GM12878 (cell line): ENCODE results near the gene KDM5B.

ENCODE experiments used
- CEBPB ChIP-seq, 2 experiments: fragments of 150-350 bp in 1 of 2; IDR thresholded peaks; 2 replicates each; pipeline ENCODE4 v1.6.1; 2012 to 2014; ENCODE audit warnings: low read depth in 2 of 2, low read length in 2 of 2, borderline replicate concordance in 1 of 2, inconsistent platforms in 1 of 2
- EED ChIP-seq: sonication (generic); IDR thresholded peaks from 2 replicates; pipeline ENCODE4 v1.6.1; 2016; ENCODE audit warnings: antibody characterized with exemption, low read depth
- FOS ChIP-seq: IDR thresholded peaks from 3 replicates; pipeline ENCODE4 v1.6.1; 2011; ENCODE audit warnings: borderline replicate concordance; ENCODE audit not compliant: insufficient read length; ENCODE audit errors: extremely low read depth
- JUND ChIP-seq: IDR thresholded peaks from 2 replicates; pipeline ENCODE4 v1.6.1; 2012; ENCODE audit warnings: low read depth, mild to moderate bottlenecking, low read length, improper control_type of control experiment, moderate library complexity
- KDM1A ChIP-seq: fragments of 200-600 bp; sonication (generic); IDR thresholded peaks from 2 replicates; pipeline ENCODE4 v1.6.1; 2016; ENCODE audit warnings: borderline replicate concordance
- POLR2AphosphoS5 ChIP-seq: IDR thresholded peaks from 2 replicates; pipeline ENCODE4 v1.6.1; 2011; ENCODE audit warnings: mild to moderate bottlenecking, low read length, inconsistent platforms
- SMC3 ChIP-seq: IDR thresholded peaks from 2 replicates; pipeline ENCODE4 v1.6.1; 2011; ENCODE audit warnings: low read length, improper control_type of control experiment, borderline replicate concordance
- SREBF2 ChIP-seq: IDR thresholded peaks from 2 replicates; pipeline ENCODE4 v1.6.1; 2012; ENCODE audit warnings: mild to moderate bottlenecking, low read length
- SRF ChIP-seq, 2 experiments: IDR thresholded peaks; 2 replicates each; pipeline ENCODE4 v1.6.1; 2011; ENCODE audit warnings: low read depth in 2 of 2, low read length in 2 of 2, mild to moderate bottlenecking in 1 of 2, moderate library complexity in 1 of 2
- ZSCAN29 ChIP-seq: fragments of 450-650 bp; IDR thresholded peaks from 2 replicates; pipeline ENCODE4 v1.6.1; 2017; ENCODE audit warnings: mild to moderate bottlenecking, moderate library complexity
- TF ChIP-seq, protein P1 (sequence below), 3 experiments: IDR thresholded peaks in 2 of 3; conservative IDR thresholded peaks in 1 of 3; 2 replicates each; pipeline ENCODE4 v1.5.1; 2011; ENCODE audit warnings: low read depth in 3 of 3, low read length in 3 of 3, mild to moderate bottlenecking in 3 of 3, control low read depth in 2 of 3, moderate library complexity in 2 of 3, inconsistent platforms in 1 of 3, mixed read lengths in 1 of 3; ENCODE audit not compliant: control insufficient read depth in 2 of 3, insufficient read depth in 1 of 3; ENCODE audit errors: extremely low read depth in 1 of 3
- TF ChIP-seq, protein P2 (sequence below): fragments of 450-650 bp; formaldehyde crosslinking; IDR thresholded peaks from 2 replicates; pipeline ENCODE4 v1.5.0; 2022; ENCODE audit warnings: mild to moderate bottlenecking, missing genetic modification characterization

DNA sequence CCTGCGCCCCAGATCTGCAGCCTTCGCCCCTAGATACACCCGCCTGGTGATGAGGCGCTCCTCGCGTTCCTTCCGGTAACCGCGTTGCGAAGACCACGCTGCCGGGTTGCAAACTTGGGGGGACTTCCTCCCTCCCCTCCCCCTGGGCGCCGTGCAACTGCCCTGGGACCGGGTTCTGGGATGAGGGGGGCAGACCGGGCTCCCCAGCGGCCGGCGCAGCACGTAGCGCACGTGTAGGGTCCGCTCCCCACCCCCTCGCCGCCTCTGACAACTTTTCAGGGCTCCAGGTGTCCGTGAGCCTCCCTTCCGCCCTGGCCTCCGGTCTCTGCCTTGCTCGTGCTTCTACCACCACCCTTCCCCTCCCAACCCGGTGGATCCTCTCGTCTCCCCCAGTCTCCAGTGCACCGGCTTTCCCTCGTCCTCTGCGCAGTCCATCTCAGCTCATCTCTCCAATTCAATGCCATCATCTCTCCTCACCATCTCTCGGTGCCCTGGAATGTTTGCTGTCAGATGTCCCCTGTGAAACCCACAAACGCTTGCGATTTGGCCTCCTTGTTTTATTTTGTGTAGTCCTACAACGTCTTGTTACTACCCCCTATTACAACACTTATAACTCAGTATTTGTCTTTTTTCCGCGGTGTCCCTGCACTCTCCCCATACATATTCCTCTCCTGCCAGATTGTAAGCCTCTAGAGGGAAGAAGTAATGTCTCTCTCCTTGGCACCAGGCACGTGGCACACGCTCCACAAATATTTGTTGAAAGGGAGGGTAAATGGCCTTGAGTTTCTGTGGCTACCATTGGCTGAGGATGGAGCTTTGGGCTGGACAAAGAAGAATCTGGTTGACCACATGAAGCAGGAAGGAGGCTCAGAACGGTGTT is 3.3 kb upstream of the KDM5B start:
- TF ChIP-seq SRF (IDR thresholded peaks at IDR 0.05; ENCODE audit: low read depth in 2 of 2, low read length in 2 of 2) (no peak), ZSCAN29 (no peak), EED (no peak), KDM1A (no peak), SREBF2 (no peak), CEBPB (IDR thresholded peaks at IDR 0.05; ENCODE audit: borderline replicate concordance in 1 of 2, low read depth in 2 of 2, low read length in 2 of 2) (no peak), SMC3 (no peak), JUND (no peak), FOS (no peak), POLR2AphosphoS5 (no peak)
- TF ChIP-seq, protein P1, sequence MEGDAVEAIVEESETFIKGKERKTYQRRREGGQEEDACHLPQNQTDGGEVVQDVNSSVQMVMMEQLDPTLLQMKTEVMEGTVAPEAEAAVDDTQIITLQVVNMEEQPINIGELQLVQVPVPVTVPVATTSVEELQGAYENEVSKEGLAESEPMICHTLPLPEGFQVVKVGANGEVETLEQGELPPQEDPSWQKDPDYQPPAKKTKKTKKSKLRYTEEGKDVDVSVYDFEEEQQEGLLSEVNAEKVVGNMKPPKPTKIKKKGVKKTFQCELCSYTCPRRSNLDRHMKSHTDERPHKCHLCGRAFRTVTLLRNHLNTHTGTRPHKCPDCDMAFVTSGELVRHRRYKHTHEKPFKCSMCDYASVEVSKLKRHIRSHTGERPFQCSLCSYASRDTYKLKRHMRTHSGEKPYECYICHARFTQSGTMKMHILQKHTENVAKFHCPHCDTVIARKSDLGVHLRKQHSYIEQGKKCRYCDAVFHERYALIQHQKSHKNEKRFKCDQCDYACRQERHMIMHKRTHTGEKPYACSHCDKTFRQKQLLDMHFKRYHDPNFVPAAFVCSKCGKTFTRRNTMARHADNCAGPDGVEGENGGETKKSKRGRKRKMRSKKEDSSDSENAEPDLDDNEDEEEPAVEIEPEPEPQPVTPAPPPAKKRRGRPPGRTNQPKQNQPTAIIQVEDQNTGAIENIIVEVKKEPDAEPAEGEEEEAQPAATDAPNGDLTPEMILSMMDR (IDR thresholded peaks at IDR 0.05 in 2 of 3, conservative IDR thresholded peaks at IDR 0.05 in 1 of 3; ENCODE audit: control insufficient read depth in 2 of 3, extremely low read depth in 1 of 3, insufficient read depth in 1 of 3, low read depth in 3 of 3, low read length in 3 of 3): no peak
- TF ChIP-seq, protein P2, sequence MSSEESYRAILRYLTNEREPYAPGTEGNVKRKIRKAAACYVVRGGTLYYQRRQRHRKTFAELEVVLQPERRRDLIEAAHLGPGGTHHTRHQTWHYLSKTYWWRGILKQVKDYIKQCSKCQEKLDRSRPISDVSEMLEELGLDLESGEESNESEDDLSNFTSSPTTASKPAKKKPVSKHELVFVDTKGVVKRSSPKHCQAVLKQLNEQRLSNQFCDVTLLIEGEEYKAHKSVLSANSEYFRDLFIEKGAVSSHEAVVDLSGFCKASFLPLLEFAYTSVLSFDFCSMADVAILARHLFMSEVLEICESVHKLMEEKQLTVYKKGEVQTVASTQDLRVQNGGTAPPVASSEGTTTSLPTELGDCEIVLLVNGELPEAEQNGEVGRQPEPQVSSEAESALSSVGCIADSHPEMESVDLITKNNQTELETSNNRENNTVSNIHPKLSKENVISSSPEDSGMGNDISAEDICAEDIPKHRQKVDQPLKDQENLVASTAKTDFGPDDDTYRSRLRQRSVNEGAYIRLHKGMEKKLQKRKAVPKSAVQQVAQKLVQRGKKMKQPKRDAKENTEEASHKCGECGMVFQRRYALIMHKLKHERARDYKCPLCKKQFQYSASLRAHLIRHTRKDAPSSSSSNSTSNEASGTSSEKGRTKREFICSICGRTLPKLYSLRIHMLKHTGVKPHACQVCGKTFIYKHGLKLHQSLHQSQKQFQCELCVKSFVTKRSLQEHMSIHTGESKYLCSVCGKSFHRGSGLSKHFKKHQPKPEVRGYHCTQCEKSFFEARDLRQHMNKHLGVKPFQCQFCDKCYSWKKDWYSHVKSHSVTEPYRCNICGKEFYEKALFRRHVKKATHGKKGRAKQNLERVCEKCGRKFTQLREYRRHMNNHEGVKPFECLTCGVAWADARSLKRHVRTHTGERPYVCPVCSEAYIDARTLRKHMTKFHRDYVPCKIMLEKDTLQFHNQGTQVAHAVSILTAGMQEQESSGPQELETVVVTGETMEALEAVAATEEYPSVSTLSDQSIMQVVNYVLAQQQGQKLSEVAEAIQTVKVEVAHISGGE: no peak
